ENCODE results near the gene ANKRD23. TPM values are rescaled to one million over a fixed set of nuclear protein-coding genes. Genes with fewer than 3 reads are reported as not detected.
"Not testable (repeated sequence)": the region's sequence is repeated elsewhere in the genome, so short reads cannot be mapped to it uniquely, and the experiment has no call there.

ANKRD23 gene
- total and polyA plus RNA-seq, 4 experiments from 2014 or later = 1.5 to 19.7 (median 19.4) TPM; not detected in 1

DNA sequence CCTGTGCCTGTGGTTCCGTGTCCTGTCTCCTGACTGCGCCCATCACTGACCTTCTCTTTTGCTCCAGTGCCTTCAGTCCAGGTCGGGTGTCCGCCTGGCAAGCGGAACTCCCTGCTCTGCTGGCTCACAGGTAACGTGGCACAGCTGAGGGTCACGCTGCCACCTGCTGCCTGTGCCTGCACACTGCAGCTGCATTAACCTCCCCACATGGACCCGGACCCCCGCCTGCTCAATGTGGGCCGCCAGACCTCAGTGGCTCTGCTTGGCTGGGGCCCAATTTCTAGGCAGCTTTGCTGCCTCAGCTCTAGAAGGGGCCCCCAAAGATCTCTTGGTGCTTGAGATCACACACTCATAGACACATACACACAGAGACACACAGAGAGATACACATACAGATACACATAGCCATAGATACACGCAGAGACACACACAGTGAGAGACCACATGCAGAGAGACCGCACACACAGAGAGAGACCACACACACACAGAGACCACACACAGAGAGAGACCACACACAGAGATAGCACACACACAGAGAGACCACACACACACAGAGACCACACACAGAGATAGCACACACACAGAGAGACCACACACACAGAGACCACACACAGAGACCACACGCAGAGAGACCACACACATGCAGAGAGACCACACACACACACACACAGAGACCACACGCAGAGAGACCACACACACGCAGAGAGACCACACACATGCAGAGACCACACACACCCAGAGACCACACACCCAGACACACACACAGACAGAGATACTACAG, 42.6 kb downstream of the ANKRD23 start:
- intact Hi-C loops (cut with micrococcal nuclease) = loop anchor here (1.0 to 10.0 kb wide), 4 partner anchors 40 to 396 kb away; partner anchors contain the start of genes CNNM4 and KANSL3
- Histone ChIP-seq H3K27me3 (ENCODE audit: insufficient read depth, low read length) (no peaks in the 10 kb centered on the region), H3K4me3 (ENCODE audit: low read length in 2 of 2) (no peak overlapping the region), H3K4me1 (ENCODE audit: insufficient read depth, low read length) (peaks cover 28% of the 10 kb centered on the region), H3K27ac (ENCODE audit: low read depth, low read length) (no peak overlapping the region), H3K36me3 (ENCODE audit: insufficient read depth, low read length) (no peaks in the 10 kb centered on the region), H3K9me3 (ENCODE audit: control insufficient read depth in 1 of 2, low read length in 2 of 2) (no peaks in the 10 kb centered on the region)
- peaks cover 0 to under 1% (median 0%) of the 10 kb centered on the region in 8 donors for H3K9me3 Mint-ChIP-seq
- peaks cover 8 to 18% of the 10 kb centered on the region in 2 donors for H3K36me3 Mint-ChIP-seq
- ChIA-PET CTCF (ENCODE audit: partially characterized antibody) (interaction anchor here (0.8 to 2.5 kb wide), 17 partner anchors 9 to 248 kb away, joined by 3 to 14 read pairs (median 5); partner anchors contain the start of genes CNNM3 and CNNM4), POLR2A (ENCODE audit: partially characterized antibody) (interaction anchor here (0.6 to 1.8 kb wide), 7 partner anchors 15 to 164 kb away, joined by 3 to 20 read pairs (median 4); partner anchors contain the start of gene CNNM3)
- peaks cover 3 to 7% (median 5%) of the 10 kb centered on the region in 4 donors for H3K4me1 Mint-ChIP-seq
- H3K4me3 Mint-ChIP-seq = no peak overlapping the region
- DNase-seq = peak; percentile 65 to 70 (median 65)
- no peaks in the 10 kb centered on the region for H3K27me3 Mint-ChIP-seq
- H3K27ac Mint-ChIP-seq = no peak overlapping the region

DNA sequence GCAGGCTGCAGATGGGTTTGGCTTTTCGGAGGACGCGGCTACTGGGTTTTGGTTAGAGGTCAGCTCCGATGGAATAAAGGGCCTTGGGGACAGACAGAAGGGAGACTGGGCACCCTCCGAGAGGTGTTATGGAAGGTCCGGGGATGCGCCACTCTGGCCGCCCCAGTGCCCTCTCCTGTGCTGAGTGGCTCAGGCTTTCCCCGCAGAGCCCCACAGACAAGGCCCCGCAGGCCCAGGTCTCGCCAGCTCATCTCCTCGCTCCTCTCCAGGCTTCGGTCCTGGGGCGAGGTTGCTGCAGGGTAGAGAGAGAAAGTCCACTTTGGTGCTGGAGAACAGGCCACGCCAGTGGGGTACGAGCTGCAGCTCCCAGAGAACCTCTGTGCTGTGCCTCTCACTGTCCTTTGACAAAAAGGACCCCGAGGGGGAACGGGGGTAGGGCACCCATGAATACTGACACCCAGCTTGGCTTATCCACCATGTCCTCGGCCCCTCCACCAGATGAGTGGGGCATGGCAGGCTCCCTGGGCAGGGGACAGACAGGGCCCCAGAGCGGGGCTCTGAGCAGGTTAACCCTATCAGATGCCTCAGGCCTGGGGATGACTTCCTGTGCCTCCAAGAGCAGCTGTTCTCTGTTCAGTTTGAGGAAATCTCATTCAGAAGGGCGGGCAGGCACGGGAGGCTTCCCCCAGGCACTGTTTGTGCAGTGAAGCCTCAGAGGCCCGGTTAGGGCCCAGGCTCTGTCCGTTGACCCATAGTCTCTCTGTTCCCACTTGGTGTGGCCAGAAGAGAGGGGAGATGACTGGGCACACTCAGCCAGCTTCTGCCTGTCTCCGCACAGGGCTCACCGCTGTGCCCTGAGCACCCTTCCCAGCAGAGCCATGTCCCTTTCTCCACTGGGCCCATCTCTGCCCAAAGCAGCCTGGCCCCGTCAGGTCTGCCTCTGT, 43.5 kb downstream of the ANKRD23 start:
- H3K9me3 ChIP-seq (ENCODE audit: control insufficient read depth in 1 of 2, low read length in 2 of 2) = no peaks in the 10 kb centered on the region
- H3K4me1 Mint-ChIP-seq = peaks cover 1 to 5% (median 3%) of the 10 kb centered on the region in 4 donors
- intact Hi-C loops (cut with micrococcal nuclease) = loop anchor here (1.0 to 10.0 kb wide), 4 partner anchors 40 to 396 kb away; partner anchors contain the start of genes CNNM4 and KANSL3
- no peaks in the 10 kb centered on the region for H3K27me3 Mint-ChIP-seq
- peak overlapping the region in 1 of 7 donors; percentile 29 for H3K27ac Mint-ChIP-seq
- peaks cover 25% of the 10 kb centered on the region for H3K4me1 ChIP-seq (ENCODE audit: insufficient read depth, low read length)
- DNase-seq = no peak
- ChIA-PET POLR2A (ENCODE audit: partially characterized antibody) (interaction anchor here (0.6 to 1.8 kb wide), 8 partner anchors 16 to 163 kb away, joined by 3 to 20 read pairs (median 4); partner anchors contain the start of gene CNNM3), CTCF (ENCODE audit: partially characterized antibody) (interaction anchor here (0.5 to 2.5 kb wide), 19 partner anchors 8 to 947 kb away, joined by 3 to 14 read pairs (median 5); partner anchors contain the start of genes CNNM3 and CNNM4)
- H3K36me3 Mint-ChIP-seq = peaks cover 8 to 18% of the 10 kb centered on the region in 2 donors
- H3K27ac ChIP-seq (ENCODE audit: low read depth, low read length) = no peak overlapping the region
- no peak overlapping the region for H3K4me3 Mint-ChIP-seq
- H3K36me3 ChIP-seq (ENCODE audit: insufficient read depth, low read length) = no peaks in the 10 kb centered on the region
- H3K9me3 Mint-ChIP-seq = no peaks in the 10 kb centered on the region
- no peak overlapping the region for H3K4me3 ChIP-seq (ENCODE audit: low read length in 2 of 2)
- no peaks in the 10 kb centered on the region for H3K27me3 ChIP-seq (ENCODE audit: insufficient read depth, low read length)

DNA sequence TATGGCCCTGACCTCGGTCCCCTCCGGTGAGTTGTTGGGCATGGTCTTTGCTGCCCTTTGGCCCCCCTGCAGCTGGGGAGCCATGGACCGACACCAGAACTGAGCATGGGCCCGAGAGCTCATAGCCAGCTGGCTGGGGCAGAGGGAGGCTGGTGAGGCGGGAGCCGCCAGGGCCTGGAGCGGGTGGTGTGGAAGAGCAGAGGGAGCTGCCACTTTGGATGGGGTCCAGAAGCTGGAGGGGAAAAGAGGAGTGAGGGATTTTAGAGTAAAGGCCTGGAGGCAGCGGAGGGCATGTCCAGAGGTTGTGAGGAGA, 44.2 kb downstream of the ANKRD23 start:
- Histone ChIP-seq H3K9me3 (ENCODE audit: control insufficient read depth in 1 of 2, low read length in 2 of 2) (no peaks in the 10 kb centered on the region), H3K36me3 (ENCODE audit: insufficient read depth, low read length) (no peaks in the 10 kb centered on the region), H3K4me1 (ENCODE audit: insufficient read depth, low read length) (peaks cover 25% of the 10 kb centered on the region), H3K4me3 (ENCODE audit: low read length in 2 of 2) (no peak overlapping the region), H3K27me3 (ENCODE audit: insufficient read depth, low read length) (no peaks in the 10 kb centered on the region), H3K27ac (ENCODE audit: low read depth, low read length) (no peak overlapping the region)
- Mint-ChIP-seq H3K36me3 (peaks cover 8 to 18% of the 10 kb centered on the region in 2 donors), H3K4me1 (peaks cover 0 to 4% (median 0%) of the 10 kb centered on the region in 4 donors), H3K4me3 (no peak overlapping the region), H3K27ac (no peak overlapping the region), H3K9me3 (no peaks in the 10 kb centered on the region), H3K27me3 (no peaks in the 10 kb centered on the region)
- CTCF ChIA-PET (ENCODE audit: partially characterized antibody) = interaction anchor here (0.5 to 2.5 kb wide), 13 partner anchors 9 to 948 kb away, joined by 3 to 14 read pairs (median 6); partner anchors contain the start of genes CNNM3 and CNNM4
- POLR2A ChIA-PET (ENCODE audit: partially characterized antibody) = interaction anchor here (1.8 kb wide), 1 partner anchor 17 kb away, joined by 20 read pairs; the partner anchor contains the start of gene CNNM3
- no peak for DNase-seq
- intact Hi-C loops (cut with micrococcal nuclease) = no loop called here

DNA sequence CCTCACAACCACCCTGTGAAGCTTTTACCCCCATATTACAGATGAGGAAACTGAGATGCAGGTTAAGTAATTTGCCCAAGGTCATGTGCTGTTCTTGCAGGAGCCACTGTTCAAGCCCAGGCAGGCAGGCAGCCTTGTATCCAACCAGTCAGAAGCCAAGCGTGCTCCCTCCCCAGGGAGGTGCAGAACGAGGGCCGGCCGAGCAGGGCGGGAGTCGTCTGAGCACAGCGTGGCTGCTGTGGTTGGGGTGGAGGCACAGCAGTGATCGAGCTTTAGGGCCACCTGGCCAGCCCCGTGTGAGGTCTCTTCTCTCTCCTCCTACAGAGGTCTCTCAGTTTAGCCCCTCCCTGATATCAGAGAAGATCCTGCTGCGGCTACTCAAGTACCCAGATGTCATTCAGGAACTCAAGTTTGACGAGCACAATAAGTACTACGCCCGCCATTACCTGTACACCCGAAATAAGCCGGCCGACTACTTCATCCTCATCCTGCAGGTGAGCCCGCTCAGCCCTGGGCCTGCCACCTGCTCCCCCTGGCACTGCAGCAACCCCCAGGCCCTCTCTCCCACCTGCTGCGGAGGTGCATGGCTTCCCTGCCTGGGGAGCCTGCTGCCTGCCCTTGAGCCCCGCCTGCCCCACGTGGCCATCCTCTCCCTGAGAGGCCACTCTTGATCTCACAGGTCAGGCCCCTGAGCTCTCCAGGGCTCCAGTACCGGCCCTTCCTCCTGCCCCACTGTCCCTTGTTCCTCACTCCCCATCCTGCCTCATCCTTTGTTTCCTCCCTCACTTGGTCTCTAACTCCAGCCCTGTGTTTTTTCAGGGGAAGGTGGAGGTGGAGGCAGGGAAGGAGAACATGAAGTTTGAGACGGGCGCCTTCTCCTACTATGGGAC, 44.8 kb downstream of the ANKRD23 start:
- Histone ChIP-seq H3K4me1 (ENCODE audit: insufficient read depth, low read length) (peaks cover 25% of the 10 kb centered on the region), H3K9me3 (ENCODE audit: control insufficient read depth in 1 of 2, low read length in 2 of 2) (no peaks in the 10 kb centered on the region), H3K36me3 (ENCODE audit: insufficient read depth, low read length) (no peaks in the 10 kb centered on the region), H3K27ac (ENCODE audit: low read depth, low read length) (no peak overlapping the region), H3K4me3 (ENCODE audit: low read length in 2 of 2) (no peak overlapping the region), H3K27me3 (ENCODE audit: insufficient read depth, low read length) (no peaks in the 10 kb centered on the region)
- Mint-ChIP-seq H3K27ac (peak overlapping the region in 2 of 7 donors; percentile 40 to 74), H3K4me1 (peaks cover 0 to 4% (median 0%) of the 10 kb centered on the region in 4 donors), H3K27me3 (no peaks in the 10 kb centered on the region), H3K9me3 (no peaks in the 10 kb centered on the region), H3K4me3 (no peak overlapping the region), H3K36me3 (peaks cover 8 to 18% of the 10 kb centered on the region in 2 donors)
- ChIA-PET POLR2A (ENCODE audit: partially characterized antibody) (no interaction called here), CTCF (ENCODE audit: partially characterized antibody) (interaction anchor here (0.8 to 2.5 kb wide), 11 partner anchors 10 to 37 kb away, joined by 3 to 9 read pairs (median 4); no protein-coding TSS in a partner anchor)
- no peak for DNase-seq
- intact Hi-C loops (cut with micrococcal nuclease) = no loop called here

DNA sequence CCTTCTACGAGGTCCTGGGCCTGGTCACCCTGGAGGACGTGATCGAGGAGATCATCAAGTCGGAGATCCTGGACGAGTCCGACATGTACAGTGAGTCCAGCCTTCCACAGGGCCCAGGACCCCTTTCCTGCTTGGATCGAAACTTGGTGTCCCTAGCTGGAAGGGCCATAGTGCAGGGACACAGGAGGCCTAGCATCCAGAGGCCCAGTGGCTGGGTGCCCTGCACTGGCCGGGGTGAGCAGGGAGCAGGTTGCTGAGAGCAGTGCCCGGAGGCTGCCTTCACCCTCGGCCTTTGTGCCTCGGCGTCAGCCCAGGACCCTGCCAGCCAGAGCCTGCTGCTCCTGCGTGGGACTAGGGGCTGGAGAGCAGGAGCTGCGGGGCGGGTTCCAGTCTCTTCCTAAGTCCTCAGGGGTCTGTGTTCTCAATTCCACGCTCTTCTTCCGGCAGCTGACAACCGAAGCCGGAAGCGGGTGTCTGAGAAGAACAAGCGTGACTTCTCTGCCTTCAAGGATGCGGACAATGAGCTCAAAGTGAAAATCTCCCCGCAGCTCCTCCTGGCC, 46.7 kb downstream of the ANKRD23 start:
- intact Hi-C loops (cut with micrococcal nuclease) = no loop called here
- no peak overlapping the region for H3K4me3 ChIP-seq (ENCODE audit: low read length in 2 of 2)
- no peaks in the 10 kb centered on the region for H3K27me3 ChIP-seq (ENCODE audit: insufficient read depth, low read length)
- Mint-ChIP-seq H3K36me3 (peaks cover 8 to 18% of the 10 kb centered on the region in 2 donors), H3K4me3 (no peak overlapping the region), H3K27ac (peak overlapping the region in 1 of 7 donors; percentile 16), H3K27me3 (no peaks in the 10 kb centered on the region), H3K9me3 (no peaks in the 10 kb centered on the region), H3K4me1 (no peaks in the 10 kb centered on the region)
- no peaks in the 10 kb centered on the region for H3K36me3 ChIP-seq (ENCODE audit: insufficient read depth, low read length)
- H3K9me3 ChIP-seq (ENCODE audit: control insufficient read depth in 1 of 2, low read length in 2 of 2) = no peaks in the 10 kb centered on the region
- ChIA-PET CTCF (ENCODE audit: partially characterized antibody) (no interaction called here), POLR2A (ENCODE audit: partially characterized antibody) (no interaction called here)
- peaks cover 16% of the 10 kb centered on the region for H3K4me1 ChIP-seq (ENCODE audit: insufficient read depth, low read length)
- no peak for DNase-seq
- no peak overlapping the region for H3K27ac ChIP-seq (ENCODE audit: low read depth, low read length)

DNA sequence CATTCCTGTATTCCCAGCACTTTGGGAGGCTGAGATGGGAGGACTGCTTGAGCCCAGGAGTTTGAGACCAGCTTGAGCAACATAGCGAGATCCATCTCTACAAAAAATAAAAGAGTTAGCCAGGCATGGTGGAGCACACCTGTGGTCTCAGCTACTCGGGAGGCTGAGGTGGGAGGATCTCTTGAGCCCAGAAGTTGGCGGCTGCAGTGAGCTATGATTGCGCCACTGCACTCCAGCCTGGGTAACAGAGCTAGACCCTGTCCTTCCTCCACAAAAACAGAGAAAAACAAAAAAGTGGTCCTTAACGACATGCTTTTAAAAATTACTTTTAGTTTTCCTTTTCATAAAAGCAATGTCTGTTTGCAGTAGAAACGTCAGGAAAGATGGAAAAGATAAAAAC, 47.3 kb downstream of the ANKRD23 start:
- intact Hi-C loops (cut with micrococcal nuclease); H3K27ac ChIP-seq (ENCODE audit: low read depth, low read length); H3K9me3 Mint-ChIP-seq; H3K9me3 ChIP-seq (ENCODE audit: control insufficient read depth in 1 of 2, low read length in 2 of 2); H3K4me1 Mint-ChIP-seq; H3K36me3 ChIP-seq (ENCODE audit: insufficient read depth, low read length); H3K4me3 ChIP-seq (ENCODE audit: low read length in 2 of 2); H3K4me3 Mint-ChIP-seq; H3K4me1 ChIP-seq (ENCODE audit: insufficient read depth, low read length); H3K27me3 Mint-ChIP-seq; DNase-seq; POLR2A ChIA-PET (ENCODE audit: partially characterized antibody); H3K27me3 ChIP-seq (ENCODE audit: insufficient read depth, low read length): not testable (repeated sequence)
- peaks cover 8 to 18% of the 10 kb centered on the region in 2 donors for H3K36me3 Mint-ChIP-seq
- peak overlapping the region in 1 of 7 donors; percentile 42 for H3K27ac Mint-ChIP-seq
- CTCF ChIA-PET (ENCODE audit: partially characterized antibody) = interaction anchor here (0.7 kb wide), 1 partner anchor 42 kb away, joined by 3 read pairs; no protein-coding TSS in a partner anchor
